Tibial nerve (tissue), 4 donors: ENCODE data around the gene ATG7.

Experiments
- CTCF ChIP-seq, 5 experiments: fragments of 200-600 bp in 3 of 5; fragments of 450-650 bp in 2 of 5; sonication (generic) in 3 of 5; IDR thresholded peaks; one replicate each; pipeline ENCODE4 v1.5.1; 2016 to 2019; ENCODE audit warnings: antibody characterized with exemption in 5 of 5, mild to moderate bottlenecking in 3 of 5, moderate library complexity in 2 of 5
- EP300 ChIP-seq, 2 donors: sonication (generic); formaldehyde crosslinking; IDR thresholded peaks; one replicate each; pipeline ENCODE4 v1.6.1; 2017; ENCODE audit warnings: antibody characterized with exemption in 2 of 2, mild to moderate bottlenecking in 1 of 2
- POLR2A ChIP-seq, 2 donors: fragments of 450-650 bp; IDR thresholded peaks; one replicate each; pipeline ENCODE4 v1.6.1; 2017; ENCODE audit warnings: antibody characterized with exemption in 2 of 2, mild to moderate bottlenecking in 2 of 2, moderate library complexity in 2 of 2

GRCh38 chr3:11434563-11435096, 162.4 kb downstream of the ATG7 start:
- TF ChIP-seq CTCF (IDR thresholded peaks at IDR 0.05), result no peak
- no peak for TF ChIP-seq POLR2A (IDR thresholded peaks at IDR 0.05)
- no peak for TF ChIP-seq EP300 (IDR thresholded peaks at IDR 0.05)
